PC-3 (cell line): ENCODE measurements around the gene FBXO5. TPM values are rescaled to one million over a fixed set of nuclear protein-coding genes. Genes with fewer than 3 reads are reported as not detected.
"Not testable (repeated sequence)": the region's sequence is repeated elsewhere in the genome, so short reads cannot be mapped to it uniquely, and the experiment has no call there.

Experiments used
- ATAC-seq: fragments of 200-7000 bp; cut with Tn5 transposase; 2 replicates; pipeline ENCODE4 v1.9.1; 2020; ENCODE audit warnings: mild to moderate bottlenecking, moderate library complexity
- BruUV-seq: library from RNA; stranded (reverse); fragments of 400-500 nt; replicated peaks from 2 replicates; lab custom pipeline; 2021; lab: Mats Ljungman, UMichigan
- CTCF ChIA-PET: fragments of 300-600 bp; sonication (Branson Sonifier 250); formaldehyde crosslinking; loops from one replicate; lab custom pipeline; 2022; ENCODE audit warnings: antibody characterized with exemption; lab: Charles Lee
- POLR2A ChIA-PET: fragments of 300-600 bp; sonication (Branson Sonifier 250); formaldehyde crosslinking; loops from one replicate; lab custom pipeline; 2022; ENCODE audit warnings: antibody characterized with exemption; ENCODE audit not compliant: unreplicated experiment; lab: Charles Lee
- DNase-seq: peaks from one replicate; pipeline ENCODE4 v3.0.0-alpha.2; 2015
- H2AFZ ChIP-seq: fragments of 300-600 bp; sonication (generic); 2 replicates; pipeline ENCODE4 v1.6.0; 2016; ENCODE audit warnings: antibody characterized with exemption, low read length
- H3F3A ChIP-seq: fragments of 300-600 bp; sonication (generic); one replicate; pipeline ENCODE4 v1.6.0; 2017; ENCODE audit warnings: antibody characterized with exemption, low read length, control low read depth, mild to moderate bottlenecking; ENCODE audit not compliant: unreplicated experiment
- H3K27ac ChIP-seq: fragments of 300-600 bp; sonication (generic); 2 replicates; pipeline ENCODE4 v1.5.1; 2016; ENCODE audit warnings: mild to moderate bottlenecking, low read length
- H3K27me3 ChIP-seq: fragments of 300-600 bp; sonication (generic); 2 replicates; pipeline ENCODE4 v1.6.1; 2016; ENCODE audit warnings: low read length, mixed read lengths
- H3K36me3 ChIP-seq: fragments of 300-600 bp; sonication (generic); 2 replicates; pipeline ENCODE4 v1.6.1; 2016; ENCODE audit warnings: low read depth, mixed run types, low read length, mixed read lengths
- H3K4me1 ChIP-seq: fragments of 300-600 bp; sonication (generic); 2 replicates; pipeline ENCODE4 v1.5.1; 2016; ENCODE audit warnings: low read length; ENCODE audit not compliant: insufficient read depth
- H3K4me2 ChIP-seq: fragments of 300-600 bp; sonication (generic); 2 replicates; pipeline ENCODE4 v1.6.0; 2016; ENCODE audit warnings: low read length
- H3K4me3 ChIP-seq: fragments of 300-600 bp; sonication (generic); 2 replicates; pipeline ENCODE4 v1.5.1; 2016; ENCODE audit warnings: mild to moderate bottlenecking, low read length, mixed read lengths
- H3K79me2 ChIP-seq: fragments of 300-600 bp; sonication (generic); 2 replicates; pipeline ENCODE4 v1.6.1; 2017; ENCODE audit warnings: low read length, mixed read lengths
- H3K9ac ChIP-seq: fragments of 300-600 bp; sonication (generic); 2 replicates; pipeline ENCODE4 v1.6.0; 2016; ENCODE audit warnings: mild to moderate bottlenecking, low read length
- H3K9me2 ChIP-seq: fragments of 300-600 bp; sonication (generic); replicated peaks from 2 replicates; pipeline ENCODE4 v1.6.1; 2016; ENCODE audit warnings: mixed run types, low read length, mixed read lengths
- H3K9me3 ChIP-seq: fragments of 300-600 bp; sonication (generic); 2 replicates; pipeline ENCODE4 v1.6.1; 2016; ENCODE audit warnings: low read length, mixed read lengths
- H4K20me1 ChIP-seq: fragments of 300-600 bp; sonication (generic); 2 replicates; pipeline ENCODE4 v1.6.1; 2016; ENCODE audit warnings: low read length, mixed read lengths
- CTCF ChIP-seq: fragments of 300-600 bp; sonication (generic); conservative IDR thresholded peaks from 2 replicates; pipeline ENCODE4 v1.5.1; 2017; ENCODE audit warnings: antibody characterized with exemption, low read depth, mild to moderate bottlenecking, low read length
- EZH2 ChIP-seq: fragments of 300-600 bp; sonication (generic); IDR thresholded peaks from one replicate; pipeline ENCODE4 v1.6.1; 2017; ENCODE audit warnings: antibody characterized with exemption, mild to moderate bottlenecking, low read length; ENCODE audit not compliant: unreplicated experiment
- EZH2phosphoT487 ChIP-seq: fragments of 300-600 bp; sonication (generic); IDR thresholded peaks from 2 replicates; pipeline ENCODE4 v1.6.1; 2018; ENCODE audit warnings: mild to moderate bottlenecking, antibody characterized with exemption, low read length, borderline replicate concordance
- intact Hi-C: fragments of 100-400 bp; cut with micrococcal nuclease; formaldehyde crosslinking; loops from 2 replicates; pipeline ENCODE4 v1.9.0; 2023
- total RNA-seq: library from RNA; depleted of rRNA; stranded (reverse); fragments of >200 nt; gene quantifications from 2 replicates; pipeline ENCODE4 v1.2.3, GENCODE V29; 2014

FBXO5 gene
- total RNA-seq, 1 experiment from 2014 or later: 16.8 TPM

- H3K27me3 ChIP-seq: no peaks in the 10 kb centered on the region
- H3K9me3 ChIP-seq: no peaks in the 10 kb centered on the region
- H3K79me2 ChIP-seq: peaks cover 80% of the 10 kb centered on the region
- peaks cover 19% of the 10 kb centered on the region for H3K36me3 ChIP-seq
- H3K4me2 ChIP-seq: peak overlapping the region; percentile 95; the same call in 1 of the 2 replicates
- intact Hi-C loops: no loop called here
- no peaks in the 10 kb centered on the region for H3K9me2 ChIP-seq
- H3K4me1 ChIP-seq: peaks cover 17% of the 10 kb centered on the region
- POLR2A ChIA-PET: no interaction called here
- H3K9ac ChIP-seq: no peak overlapping the region
- CTCF ChIA-PET: no interaction called here
- 0 out of 2 replicates have a peak, but pooled peaks cover 7% of the 10 kb centered on the region for H4K20me1 ChIP-seq
- no TSS peak for BruUV-seq
- no peaks in the 10 kb centered on the region for H3F3A ChIP-seq
- no peak for ATAC-seq
- no peak overlapping the region for H3K27ac ChIP-seq
- TF ChIP-seq CTCF: no peak
- no peak for TF ChIP-seq EZH2
- no peak for TF ChIP-seq EZH2phosphoT487
- DNase-seq: no peak
- no peak overlapping the region for H2AFZ ChIP-seq
- H3K4me3 ChIP-seq: peak overlapping the region; percentile 100
These were observed 17.4 kb upstream of the FBXO5 start for GRCh38 chr6:153000243-153000642.

- H3K9me2 ChIP-seq, H4K20me1 ChIP-seq, H3K27me3 ChIP-seq, H3K9ac ChIP-seq, H2AFZ ChIP-seq, POLR2A ChIA-PET, ATAC-seq, H3F3A ChIP-seq, H3K4me3 ChIP-seq, CTCF ChIA-PET, H3K27ac ChIP-seq, BruUV-seq, DNase-seq, intact Hi-C loops, H3K9me3 ChIP-seq: not testable (repeated sequence)
- peaks cover 81% of the 10 kb centered on the region for H3K79me2 ChIP-seq
- peaks cover 17% of the 10 kb centered on the region for H3K4me1 ChIP-seq
- peaks cover 19% of the 10 kb centered on the region for H3K36me3 ChIP-seq
- peak overlapping the region; percentile 34; the same call in 1 of the 2 replicates for H3K4me2 ChIP-seq
These were observed 16.7 kb upstream of the FBXO5 start for GRCh38 chr6:152999538-152999937.

GRCh38 chr6:152993847-152994246, 11.0 kb upstream of the FBXO5 start:
- POLR2A ChIA-PET: no interaction called here
- ATAC-seq (no peak), DNase-seq (no peak)
- Histone ChIP-seq H3K4me1 (no peaks in the 10 kb centered on the region), H2AFZ (no peak overlapping the region), H3F3A (no peaks in the 10 kb centered on the region), H3K27ac (no peak overlapping the region), H3K36me3 (peaks cover 39% of the 10 kb centered on the region; the same call in 1 of the 2 replicates), H4K20me1 (no peaks in the 10 kb centered on the region), H3K79me2 (peaks cover 69% of the 10 kb centered on the region), H3K9me2 (no peaks in the 10 kb centered on the region), H3K9me3 (no peaks in the 10 kb centered on the region), H3K4me3 (no peak overlapping the region), H3K27me3 (no peaks in the 10 kb centered on the region), H3K9ac (no peak overlapping the region), H3K4me2 (no peak overlapping the region)
- BruUV-seq: no TSS peak
- CTCF ChIA-PET: no interaction called here
- intact Hi-C loops: no loop called here
- TF ChIP-seq EZH2phosphoT487: no peak
- TF ChIP-seq CTCF: no peak
- TF ChIP-seq EZH2: no peak
